ENCODE measurements around the gene SPOPL.

DNA sequence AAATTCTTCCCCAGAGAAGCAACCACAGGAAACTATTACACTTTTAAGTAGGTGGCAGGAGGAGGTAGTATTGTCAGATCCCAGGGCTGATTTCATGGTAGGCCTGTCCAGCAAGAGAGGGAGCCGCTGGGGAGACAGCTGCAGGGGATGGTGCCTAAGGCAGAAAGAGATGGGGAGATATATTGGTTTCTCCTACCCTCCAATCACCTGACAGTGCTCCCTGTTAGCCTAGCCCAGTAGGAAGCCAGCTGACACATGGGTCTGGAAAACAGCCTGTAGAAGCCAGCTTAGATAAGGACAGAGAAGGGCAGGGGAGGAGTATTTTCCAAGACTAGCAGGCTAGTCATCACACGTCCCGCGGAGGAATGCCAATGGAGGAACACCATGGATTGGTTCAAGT is 8.2 kb upstream of the SPOPL start:
- TF ChIP-seq EZH2phosphoT487 (IDR thresholded peaks at IDR 0.05; ENCODE audit: borderline replicate concordance, low read depth) (no peak), CTCF (IDR thresholded peaks at IDR 0.05) (no peak), POLR2AphosphoS5 (IDR thresholded peaks at IDR 0.05; ENCODE audit: low read depth, low read length) (no peak), RCOR1 (IDR thresholded peaks at IDR 0.05; ENCODE audit: low read length) (no peak), MXI1 (IDR thresholded peaks at IDR 0.05; ENCODE audit: low read depth, low read length) (no peak), ELF1 (IDR thresholded peaks at IDR 0.05) (no peak), SMC3 (IDR thresholded peaks at IDR 0.05; ENCODE audit: low read depth, low read length) (no peak), YY1 (IDR thresholded peaks at IDR 0.05; ENCODE audit: low read depth) (no peak)

All from SK-N-SH (cell line).